ENCODE measurements around the gene GALNT13. TPM values are rescaled to one million over a fixed set of nuclear protein-coding genes. Genes with fewer than 3 reads are reported as not detected.

The GALNT13 gene
- total RNA-seq, 1 donor from 2014 or later = 2.0 TPM

DNA sequence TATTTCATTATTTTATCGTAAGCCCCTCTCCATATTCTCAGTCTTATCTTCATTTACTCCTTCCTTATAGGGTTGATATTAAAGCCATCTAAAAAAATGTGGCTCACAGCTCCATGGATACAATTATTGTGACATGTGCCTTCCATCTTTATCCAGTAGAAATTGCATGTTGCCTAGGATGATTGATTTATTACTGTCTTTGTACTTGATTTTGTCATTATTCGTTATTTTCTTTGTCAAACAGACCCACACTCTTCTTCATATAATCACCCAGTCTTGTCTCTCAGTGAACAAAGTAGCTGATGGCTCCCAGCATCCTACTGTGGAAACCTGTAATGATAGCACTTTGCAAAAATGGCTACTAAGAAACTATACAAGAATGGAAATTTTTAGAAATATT lies 574.6 kb downstream of the GALNT13 start:
- no peak for FAIRE-seq
- Histone ChIP-seq H3K36me3 (ENCODE audit: insufficient read depth, low read length) (no peaks in the 10 kb centered on the region), H3K4me3 (ENCODE audit: insufficient read depth, low read depth, low read length) (no peak overlapping the region), H4K20me1 (ENCODE audit: insufficient read depth, low read length) (no peaks in the 10 kb centered on the region), H3K9ac (ENCODE audit: low read length) (no peak overlapping the region), H2AFZ (ENCODE audit: low read depth, low read length) (no peak overlapping the region), H3K9me3 (ENCODE audit: insufficient read depth, low read depth, low read length) (no peaks in the 10 kb centered on the region), H3K27me3 (ENCODE audit: insufficient read depth, low read length) (no peaks in the 10 kb centered on the region), H3K4me2 (ENCODE audit: low read length) (no peak overlapping the region), H3K4me1 (ENCODE audit: insufficient read depth, low read length) (no peaks in the 10 kb centered on the region), H3K27ac (ENCODE audit: low read depth, low read length) (no peak overlapping the region), H3K79me2 (ENCODE audit: insufficient read depth, low read length) (no peaks in the 10 kb centered on the region)
- H3K4me1 Mint-ChIP-seq (ENCODE audit: low read depth, unreplicated experiment) = no peaks in the 10 kb centered on the region
- H3K27me3 Mint-ChIP-seq (ENCODE audit: low read depth, unreplicated experiment) = no peaks in the 10 kb centered on the region
- no peaks in the 10 kb centered on the region for H3K9me3 Mint-ChIP-seq (ENCODE audit: unreplicated experiment)
- no peak for DNase-seq (ENCODE audit: low read depth)
- no peak overlapping the region for H3K27ac Mint-ChIP-seq (ENCODE audit: unreplicated experiment)
- no peaks in the 10 kb centered on the region for H3K36me3 Mint-ChIP-seq (ENCODE audit: low read depth, unreplicated experiment)
- no peak overlapping the region for H3K4me3 Mint-ChIP-seq (ENCODE audit: unreplicated experiment)
- TF ChIP-seq, protein P1, sequence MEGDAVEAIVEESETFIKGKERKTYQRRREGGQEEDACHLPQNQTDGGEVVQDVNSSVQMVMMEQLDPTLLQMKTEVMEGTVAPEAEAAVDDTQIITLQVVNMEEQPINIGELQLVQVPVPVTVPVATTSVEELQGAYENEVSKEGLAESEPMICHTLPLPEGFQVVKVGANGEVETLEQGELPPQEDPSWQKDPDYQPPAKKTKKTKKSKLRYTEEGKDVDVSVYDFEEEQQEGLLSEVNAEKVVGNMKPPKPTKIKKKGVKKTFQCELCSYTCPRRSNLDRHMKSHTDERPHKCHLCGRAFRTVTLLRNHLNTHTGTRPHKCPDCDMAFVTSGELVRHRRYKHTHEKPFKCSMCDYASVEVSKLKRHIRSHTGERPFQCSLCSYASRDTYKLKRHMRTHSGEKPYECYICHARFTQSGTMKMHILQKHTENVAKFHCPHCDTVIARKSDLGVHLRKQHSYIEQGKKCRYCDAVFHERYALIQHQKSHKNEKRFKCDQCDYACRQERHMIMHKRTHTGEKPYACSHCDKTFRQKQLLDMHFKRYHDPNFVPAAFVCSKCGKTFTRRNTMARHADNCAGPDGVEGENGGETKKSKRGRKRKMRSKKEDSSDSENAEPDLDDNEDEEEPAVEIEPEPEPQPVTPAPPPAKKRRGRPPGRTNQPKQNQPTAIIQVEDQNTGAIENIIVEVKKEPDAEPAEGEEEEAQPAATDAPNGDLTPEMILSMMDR (IDR thresholded peaks at IDR 0.05; ENCODE audit: insufficient read depth, low read depth, low read length) = no peak
- TF ChIP-seq EZH2 (IDR thresholded peaks at IDR 0.05; ENCODE audit: insufficient read depth, low read length) = no peak

DNA sequence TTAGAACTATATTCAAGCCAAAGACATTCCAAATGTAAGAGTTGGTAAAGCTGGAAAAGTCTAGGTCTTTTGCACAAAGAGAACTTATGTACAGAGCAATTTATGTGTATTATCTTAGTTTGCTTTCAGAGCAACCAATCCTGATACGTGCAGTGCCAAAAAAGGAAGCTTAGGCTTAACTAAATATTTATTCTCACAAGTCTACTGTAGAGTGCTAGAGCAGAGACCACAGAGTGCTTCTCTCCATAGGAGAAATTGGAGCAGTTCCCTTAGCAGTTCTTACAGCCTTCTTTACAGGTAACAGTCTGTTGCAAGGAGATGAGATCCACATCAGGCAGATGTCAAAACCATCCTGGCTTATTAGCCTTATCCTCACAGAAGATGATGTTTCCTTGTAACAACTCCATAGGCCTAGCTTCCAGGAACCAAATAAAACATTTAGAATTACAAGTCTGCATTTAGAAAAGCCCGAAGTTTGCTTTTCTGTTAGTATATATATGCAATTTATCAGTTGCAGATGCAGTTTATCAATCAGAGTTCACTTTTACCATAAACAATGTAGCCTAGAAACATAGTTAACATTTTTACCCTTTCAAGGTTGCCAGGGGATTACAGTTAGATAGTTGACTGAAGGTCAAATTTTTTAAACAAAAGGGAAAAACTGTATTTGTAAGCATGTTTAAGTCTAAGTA lies 576.2 kb downstream of the GALNT13 start:
- H3K4me1 Mint-ChIP-seq (ENCODE audit: low read depth, unreplicated experiment) = no peaks in the 10 kb centered on the region
- H3K36me3 ChIP-seq (ENCODE audit: insufficient read depth, low read length) = no peaks in the 10 kb centered on the region
- no peaks in the 10 kb centered on the region for H3K4me1 ChIP-seq (ENCODE audit: insufficient read depth, low read length)
- TF ChIP-seq EZH2 (IDR thresholded peaks at IDR 0.05; ENCODE audit: insufficient read depth, low read length) = no peak
- TF ChIP-seq, protein P1 (IDR thresholded peaks at IDR 0.05; ENCODE audit: insufficient read depth, low read depth, low read length) = no peak
- no peak overlapping the region for H3K9ac ChIP-seq (ENCODE audit: low read length)
- H3K9me3 ChIP-seq (ENCODE audit: insufficient read depth, low read depth, low read length) = no peaks in the 10 kb centered on the region
- no peaks in the 10 kb centered on the region for H3K36me3 Mint-ChIP-seq (ENCODE audit: low read depth, unreplicated experiment)
- H2AFZ ChIP-seq (ENCODE audit: low read depth, low read length) = no peak overlapping the region
- no peak overlapping the region for H3K4me2 ChIP-seq (ENCODE audit: low read length)
- H3K9me3 Mint-ChIP-seq (ENCODE audit: unreplicated experiment) = no peaks in the 10 kb centered on the region
- H3K4me3 ChIP-seq (ENCODE audit: insufficient read depth, low read depth, low read length) = no peak overlapping the region
- H3K27me3 Mint-ChIP-seq (ENCODE audit: low read depth, unreplicated experiment) = no peaks in the 10 kb centered on the region
- no peak overlapping the region for H3K27ac Mint-ChIP-seq (ENCODE audit: unreplicated experiment)
- H3K27ac ChIP-seq (ENCODE audit: low read depth, low read length) = no peak overlapping the region
- no peak overlapping the region for H3K4me3 Mint-ChIP-seq (ENCODE audit: unreplicated experiment)
- DNase-seq (ENCODE audit: low read depth) (no peak), FAIRE-seq (no peak)
- H4K20me1 ChIP-seq (ENCODE audit: insufficient read depth, low read length) = no peaks in the 10 kb centered on the region
- H3K27me3 ChIP-seq (ENCODE audit: insufficient read depth, low read length) = no peaks in the 10 kb centered on the region
- no peaks in the 10 kb centered on the region for H3K79me2 ChIP-seq (ENCODE audit: insufficient read depth, low read length)

DNA sequence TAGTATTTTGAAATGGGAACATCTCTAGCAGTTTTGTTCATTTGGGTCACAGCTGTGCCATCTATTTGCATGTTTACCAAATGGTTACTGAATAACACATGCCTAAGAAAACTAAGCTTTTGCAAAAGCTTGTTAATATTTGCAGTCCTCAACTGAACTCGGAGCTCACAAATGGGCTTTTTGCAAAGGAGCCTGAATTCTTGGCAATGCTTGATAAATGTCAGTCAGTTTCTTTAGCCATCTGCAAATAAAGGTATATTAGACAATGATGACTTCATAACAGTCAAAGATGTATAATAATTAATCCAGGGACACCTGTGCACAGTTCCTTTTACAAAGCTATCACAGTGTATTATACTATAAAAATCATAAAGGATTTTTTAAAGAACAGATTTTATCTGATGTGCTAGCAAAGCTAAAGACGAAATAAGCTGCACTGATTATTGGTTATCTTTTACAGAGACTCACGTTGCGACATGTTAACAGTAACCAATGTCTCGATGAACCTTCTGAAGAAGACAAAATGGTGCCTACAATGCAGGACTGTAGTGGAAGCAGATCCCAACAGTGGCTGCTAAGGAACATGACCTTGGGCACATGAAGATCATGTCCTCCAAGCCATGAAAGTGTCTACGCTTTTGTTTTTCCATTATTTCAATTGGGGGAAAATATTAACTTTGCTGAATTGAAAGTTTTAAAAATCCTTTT lies 578.4 kb downstream of the GALNT13 start:
- H3K4me1 Mint-ChIP-seq (ENCODE audit: low read depth, unreplicated experiment) = peaks cover 3% of the 10 kb centered on the region
- H3K27me3 Mint-ChIP-seq (ENCODE audit: low read depth, unreplicated experiment) = no peaks in the 10 kb centered on the region
- H3K9me3 Mint-ChIP-seq (ENCODE audit: unreplicated experiment) = no peaks in the 10 kb centered on the region
- H3K9me3 ChIP-seq (ENCODE audit: insufficient read depth, low read depth, low read length) = no peaks in the 10 kb centered on the region
- no peaks in the 10 kb centered on the region for H3K36me3 ChIP-seq (ENCODE audit: insufficient read depth, low read length)
- TF ChIP-seq, protein P1 (IDR thresholded peaks at IDR 0.05; ENCODE audit: insufficient read depth, low read depth, low read length) = no peak
- TF ChIP-seq EZH2 (IDR thresholded peaks at IDR 0.05; ENCODE audit: insufficient read depth, low read length) = no peak
- FAIRE-seq (no peak), DNase-seq (ENCODE audit: low read depth) (no peak)
- H4K20me1 ChIP-seq (ENCODE audit: insufficient read depth, low read length) = no peaks in the 10 kb centered on the region
- H3K4me3 ChIP-seq (ENCODE audit: insufficient read depth, low read depth, low read length) = no peak overlapping the region
- H3K36me3 Mint-ChIP-seq (ENCODE audit: low read depth, unreplicated experiment) = no peaks in the 10 kb centered on the region
- H3K27ac ChIP-seq (ENCODE audit: low read depth, low read length) = no peak overlapping the region
- H3K4me1 ChIP-seq (ENCODE audit: insufficient read depth, low read length) = no peaks in the 10 kb centered on the region
- H3K4me3 Mint-ChIP-seq (ENCODE audit: unreplicated experiment) = no peak overlapping the region
- H3K79me2 ChIP-seq (ENCODE audit: insufficient read depth, low read length) = no peaks in the 10 kb centered on the region
- H3K9ac ChIP-seq (ENCODE audit: low read length) = no peak overlapping the region
- H3K4me2 ChIP-seq (ENCODE audit: low read length) = no peak overlapping the region
- no peak overlapping the region for H3K27ac Mint-ChIP-seq (ENCODE audit: unreplicated experiment)
- H3K27me3 ChIP-seq (ENCODE audit: insufficient read depth, low read length) = no peaks in the 10 kb centered on the region
- no peak overlapping the region for H2AFZ ChIP-seq (ENCODE audit: low read depth, low read length)
